RPMI8226 (cell line): ENCODE data around the gene BTF3L4.

Source experiments
- DNase-seq: peaks from one replicate; pipeline ENCODE4 v3.0.0-alpha.2; 2015

BTF3L4 gene

GRCh38 chr1:52127181-52128180, 71.4 kb downstream of the BTF3L4 start:
- peak; percentile 32 for DNase-seq

- no peak for DNase-seq
These were observed 83.9 kb downstream of the BTF3L4 start for GRCh38 chr1:52139817-52140540.
